Stimulated activated effector memory CD8-positive, alpha-beta T cell treated with anti-CD3 and anti-CD28 coated beads, Interleukin-12 subunit alpha, Interleukin-12 subunit beta, amount 100 ng/mL, for 72 hours (primary cell): Measurements from ENCODE around the gene ZNF407.

ENCODE experiments used
- ATAC-seq: fragments of 150-1000 bp; cut with Tn5 transposase; 2 replicates; pipeline ENCODE4 v1.10.0; 2021
- DNase-seq, 2 donors: peaks; one replicate each; pipeline ENCODE4 v3.0.0; 2021 to 2022; ENCODE audit warnings: low spot score in 2 of 2
- H3K27ac Mint-ChIP-seq: one replicate; pipeline ENCODE4 v1.8.0; 2022; ENCODE audit warnings: mild to moderate bottlenecking, mixed read lengths
- H3K36me3 Mint-ChIP-seq: one replicate; pipeline ENCODE4 v1.8.0; 2022; ENCODE audit warnings: mild to moderate bottlenecking, mixed read lengths
- H3K4me1 Mint-ChIP-seq: one replicate; pipeline ENCODE4 v1.8.0; 2022; ENCODE audit warnings: mixed read lengths
- H3K4me3 Mint-ChIP-seq: one replicate; pipeline ENCODE4 v1.8.0; 2022; ENCODE audit warnings: mild to moderate bottlenecking, mixed read lengths
- H3K9me3 Mint-ChIP-seq: one replicate; pipeline ENCODE4 v1.8.0; 2022; ENCODE audit warnings: mixed read lengths

Gene ZNF407

GRCh38 chr18:74921057-74921820 lies 323.6 kb downstream of the ZNF407 start:
- Mint-ChIP-seq H3K4me3 (no peak overlapping the region), H3K27ac (no peak overlapping the region), H3K36me3 (no peaks in the 10 kb centered on the region), H3K9me3 (no peaks in the 10 kb centered on the region), H3K4me1 (no peaks in the 10 kb centered on the region)
- ATAC-seq: no peak
- no peak for DNase-seq

- DNase-seq (no peak), ATAC-seq (no peak)
- H3K36me3 Mint-ChIP-seq: no peaks in the 10 kb centered on the region
- no peak overlapping the region for H3K4me3 Mint-ChIP-seq
- H3K9me3 Mint-ChIP-seq: no peaks in the 10 kb centered on the region
- H3K4me1 Mint-ChIP-seq: no peaks in the 10 kb centered on the region
- H3K27ac Mint-ChIP-seq: no peak overlapping the region
Observed at GRCh38 chr18:74926051-74926450, 328.4 kb downstream of the ZNF407 start.

GRCh38 chr18:74928194-74928968 lies 330.7 kb downstream of the ZNF407 start:
- no peaks in the 10 kb centered on the region for H3K36me3 Mint-ChIP-seq
- no peaks in the 10 kb centered on the region for H3K9me3 Mint-ChIP-seq
- DNase-seq: no peak
- H3K4me3 Mint-ChIP-seq: no peak overlapping the region
- no peaks in the 10 kb centered on the region for H3K4me1 Mint-ChIP-seq
- no peak for ATAC-seq
- peak overlapping the region; percentile 26 for H3K27ac Mint-ChIP-seq

- Mint-ChIP-seq H3K4me1 (no peaks in the 10 kb centered on the region), H3K36me3 (no peaks in the 10 kb centered on the region), H3K9me3 (no peaks in the 10 kb centered on the region), H3K4me3 (no peak overlapping the region), H3K27ac (no peak overlapping the region)
- ATAC-seq (no peak), DNase-seq (no peak)
Observed at GRCh38 chr18:74929110-74929509, 331.4 kb downstream of the ZNF407 start.

- H3K4me1 Mint-ChIP-seq: no peaks in the 10 kb centered on the region
- no peaks in the 10 kb centered on the region for H3K36me3 Mint-ChIP-seq
- H3K4me3 Mint-ChIP-seq: no peak overlapping the region
- no peak overlapping the region for H3K27ac Mint-ChIP-seq
- H3K9me3 Mint-ChIP-seq: no peaks in the 10 kb centered on the region
- no peak for ATAC-seq
- DNase-seq: no peak
Observed at GRCh38 chr18:74930616-74931015, 332.9 kb downstream of the ZNF407 start.

GRCh38 chr18:74933930-74934329 lies 336.3 kb downstream of the ZNF407 start:
- no peak overlapping the region for H3K27ac Mint-ChIP-seq
- H3K4me1 Mint-ChIP-seq: no peaks in the 10 kb centered on the region
- no peaks in the 10 kb centered on the region for H3K36me3 Mint-ChIP-seq
- no peak overlapping the region for H3K4me3 Mint-ChIP-seq
- DNase-seq (no peak), ATAC-seq (no peak)
- H3K9me3 Mint-ChIP-seq: no peaks in the 10 kb centered on the region

GRCh38 chr18:74935434-74935833 lies 337.8 kb downstream of the ZNF407 start:
- Mint-ChIP-seq H3K9me3 (no peaks in the 10 kb centered on the region), H3K4me1 (no peaks in the 10 kb centered on the region), H3K4me3 (no peak overlapping the region), H3K27ac (no peak overlapping the region), H3K36me3 (no peaks in the 10 kb centered on the region)
- DNase-seq (no peak), ATAC-seq (no peak)

GRCh38 chr18:74936343-74936742 lies 338.7 kb downstream of the ZNF407 start:
- Mint-ChIP-seq H3K36me3 (no peaks in the 10 kb centered on the region), H3K4me1 (no peaks in the 10 kb centered on the region), H3K27ac (no peak overlapping the region), H3K9me3 (no peaks in the 10 kb centered on the region), H3K4me3 (no peak overlapping the region)
- no peak for DNase-seq
- ATAC-seq: no peak

- no peak for ATAC-seq
- no peak overlapping the region for H3K27ac Mint-ChIP-seq
- no peak for DNase-seq
- H3K4me3 Mint-ChIP-seq: no peak overlapping the region
- no peaks in the 10 kb centered on the region for H3K9me3 Mint-ChIP-seq
- H3K4me1 Mint-ChIP-seq: no peaks in the 10 kb centered on the region
- H3K36me3 Mint-ChIP-seq: no peaks in the 10 kb centered on the region
Observed at GRCh38 chr18:74937291-74937690, 339.6 kb downstream of the ZNF407 start.

- Mint-ChIP-seq H3K4me3 (no peak overlapping the region), H3K27ac (no peak overlapping the region)
Observed at GRCh38 chr18:74940856-74941255, 343.2 kb downstream of the ZNF407 start.

GRCh38 chr18:74942319-74942910 lies 344.7 kb downstream of the ZNF407 start:
- Mint-ChIP-seq H3K9me3 (no peaks in the 10 kb centered on the region), H3K27ac (no peak overlapping the region), H3K36me3 (no peaks in the 10 kb centered on the region), H3K4me3 (no peak overlapping the region), H3K4me1 (no peaks in the 10 kb centered on the region)
- no peak for DNase-seq
- ATAC-seq: peak; percentile 34

More at GRCh38 chr18:74940856-74941255, 343.2 kb downstream of the ZNF407 start:
- Mint-ChIP-seq H3K9me3 (no peaks in the 10 kb centered on the region), H3K36me3 (no peaks in the 10 kb centered on the region), H3K4me1 (no peaks in the 10 kb centered on the region)
- ATAC-seq (no peak), DNase-seq (no peak)

- H3K27ac Mint-ChIP-seq: no peak overlapping the region
- H3K36me3 Mint-ChIP-seq: no peaks in the 10 kb centered on the region
- H3K4me3 Mint-ChIP-seq: no peak overlapping the region
- DNase-seq (no peak), ATAC-seq (no peak)
- H3K9me3 Mint-ChIP-seq: no peaks in the 10 kb centered on the region
- H3K4me1 Mint-ChIP-seq: peaks cover 5% of the 10 kb centered on the region
Observed at GRCh38 chr18:74944676-74945075, 347.0 kb downstream of the ZNF407 start.

- Mint-ChIP-seq H3K4me1 (peaks cover 15% of the 10 kb centered on the region), H3K36me3 (no peaks in the 10 kb centered on the region), H3K27ac (no peak overlapping the region), H3K9me3 (no peaks in the 10 kb centered on the region), H3K4me3 (no peak overlapping the region)
- ATAC-seq (peak; percentile 87), DNase-seq (no peak)
Observed at GRCh38 chr18:74945774-74946545, 348.3 kb downstream of the ZNF407 start.

GRCh38 chr18:74946646-74947375 lies 349.1 kb downstream of the ZNF407 start:
- H3K27ac Mint-ChIP-seq: no peak overlapping the region
- no peaks in the 10 kb centered on the region for H3K36me3 Mint-ChIP-seq
- H3K4me1 Mint-ChIP-seq: peaks cover 21% of the 10 kb centered on the region
- H3K9me3 Mint-ChIP-seq: no peaks in the 10 kb centered on the region
- no peak for ATAC-seq
- no peak overlapping the region for H3K4me3 Mint-ChIP-seq
- DNase-seq: no peak

- DNase-seq: no peak
- no peak for ATAC-seq
- Mint-ChIP-seq H3K4me1 (peaks cover 21% of the 10 kb centered on the region), H3K9me3 (no peaks in the 10 kb centered on the region), H3K27ac (no peak overlapping the region), H3K4me3 (no peak overlapping the region), H3K36me3 (no peaks in the 10 kb centered on the region)
Observed at GRCh38 chr18:74947417-74947816, 349.7 kb downstream of the ZNF407 start.
